Measurements from ENCODE around the gene RLBP1. TPM values are rescaled to one million over a fixed set of nuclear protein-coding genes. Genes with fewer than 3 reads are reported as not detected.

Gene RLBP1
- total and polyA plus RNA-seq, 9 donors, result not detected

DNA sequence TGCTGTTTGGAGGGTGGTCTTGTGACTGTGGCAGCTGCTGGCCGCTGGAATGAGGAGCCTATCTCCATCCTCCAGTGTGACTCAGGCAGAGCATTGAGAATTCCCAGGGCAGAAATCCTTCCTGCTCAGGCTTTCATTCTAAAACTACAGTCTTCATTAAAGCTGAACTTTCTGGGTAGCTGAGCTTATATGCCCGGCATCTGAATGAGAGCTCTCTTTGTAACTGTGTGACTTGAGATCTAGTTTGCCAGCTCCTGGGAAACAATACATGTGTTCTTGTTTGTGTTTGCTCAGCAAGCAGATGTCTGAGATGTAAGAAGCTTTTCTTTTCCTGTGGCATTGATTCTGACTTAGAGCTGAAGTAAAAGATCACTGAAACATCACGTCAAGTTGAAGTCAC lies 22.4 kb downstream of the RLBP1 start:
- 60 to 80% (median 62%) methylated on average over 3 of the region's 3 CpGs for WGBS, 3 donors
- H3K4me3 ChIP-seq, result no peak overlapping the region
- no peak overlapping the region for H3K27ac ChIP-seq

DNA sequence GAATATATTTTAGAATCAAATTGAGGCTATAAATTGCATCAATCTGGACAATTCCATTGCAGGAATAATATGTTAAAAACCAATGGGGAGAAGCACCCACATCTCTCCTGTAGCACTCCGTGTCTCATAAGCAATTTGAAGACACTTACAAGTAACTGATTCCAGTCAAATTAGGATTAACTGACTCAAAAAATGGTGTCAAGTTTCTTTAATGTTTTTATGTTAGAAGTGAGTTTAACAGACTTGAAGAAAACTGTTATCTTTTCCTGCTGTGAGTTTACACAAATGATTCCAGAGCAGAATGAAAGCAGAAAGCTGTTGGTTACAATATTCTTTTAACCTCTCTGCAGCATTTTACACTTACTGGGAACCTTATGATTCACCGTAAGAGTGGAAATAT lies 23.2 kb downstream of the RLBP1 start:
- Histone ChIP-seq H3K4me1 (ENCODE audit: insufficient read depth) (no peaks in the 10 kb centered on the region), H3K27ac (no peak overlapping the region), H3K9me3 (no peaks in the 10 kb centered on the region), H3K27me3 (no peaks in the 10 kb centered on the region), H3K4me3 (no peak overlapping the region), H3K36me3 (no peaks in the 10 kb centered on the region)
- TF ChIP-seq EP300 (IDR thresholded peaks at IDR 0.05), result no peak
- TF ChIP-seq CTCF (IDR thresholded peaks at IDR 0.05), result no peak
- no peak for TF ChIP-seq POLR2A (IDR thresholded peaks at IDR 0.05)
- DNase-seq, result no peak
- 15 to 53% (median 37%) methylated on average over 2 of the region's 2 CpGs for WGBS, 3 donors
- intact Hi-C loops (cut with DNase I), result no loop called here

More for the DNA sequence above, 22.4 kb downstream of the RLBP1 start:
- no peaks in the 10 kb centered on the region for H3K36me3 ChIP-seq
- DNase-seq, result no peak
- TF ChIP-seq EP300 (IDR thresholded peaks at IDR 0.05), result no peak
- no peak for TF ChIP-seq POLR2A (IDR thresholded peaks at IDR 0.05)
- H3K9me3 ChIP-seq, result no peaks in the 10 kb centered on the region
- H3K27me3 ChIP-seq, result no peaks in the 10 kb centered on the region
- H3K4me1 ChIP-seq (ENCODE audit: insufficient read depth), result no peaks in the 10 kb centered on the region
- intact Hi-C loops (cut with DNase I), result no loop called here

DNA sequence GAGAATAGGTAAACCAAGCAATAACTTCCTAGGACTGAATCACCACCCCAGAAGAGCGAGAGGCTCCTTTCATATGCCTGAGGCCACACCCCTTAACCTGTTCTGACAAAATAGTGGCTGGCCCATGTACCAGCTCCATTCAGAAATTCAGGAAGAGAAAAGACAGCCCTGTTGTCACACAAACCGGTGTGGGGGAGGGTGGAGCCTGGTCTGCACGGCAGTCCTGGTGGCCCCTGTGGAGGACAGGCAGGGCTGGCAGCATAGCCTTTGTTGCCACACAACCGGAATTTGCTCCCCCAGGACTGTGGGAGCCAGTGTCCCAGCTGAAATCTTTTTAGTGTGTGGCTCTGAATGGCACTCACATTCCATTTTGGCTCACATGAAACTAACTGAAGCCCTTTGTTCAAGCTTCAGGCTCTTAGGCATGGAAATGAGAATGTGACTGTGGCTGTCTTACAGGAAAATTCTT lies 23.8 kb downstream of the RLBP1 start:
- DNase-seq, result no peak
- TF ChIP-seq POLR2A (IDR thresholded peaks at IDR 0.05) (no peak), CTCF (IDR thresholded peaks at IDR 0.05) (no peak), EP300 (IDR thresholded peaks at IDR 0.05) (no peak)
- 51 to 65% (median 64%) methylated on average over 4 of the region's 4 CpGs for WGBS, 3 donors
- intact Hi-C loops (cut with DNase I), result no loop called here
- Histone ChIP-seq H3K27ac (no peak overlapping the region), H3K4me1 (ENCODE audit: insufficient read depth) (no peaks in the 10 kb centered on the region), H3K27me3 (no peaks in the 10 kb centered on the region), H3K4me3 (no peak overlapping the region), H3K36me3 (no peaks in the 10 kb centered on the region), H3K9me3 (no peaks in the 10 kb centered on the region)

DNA sequence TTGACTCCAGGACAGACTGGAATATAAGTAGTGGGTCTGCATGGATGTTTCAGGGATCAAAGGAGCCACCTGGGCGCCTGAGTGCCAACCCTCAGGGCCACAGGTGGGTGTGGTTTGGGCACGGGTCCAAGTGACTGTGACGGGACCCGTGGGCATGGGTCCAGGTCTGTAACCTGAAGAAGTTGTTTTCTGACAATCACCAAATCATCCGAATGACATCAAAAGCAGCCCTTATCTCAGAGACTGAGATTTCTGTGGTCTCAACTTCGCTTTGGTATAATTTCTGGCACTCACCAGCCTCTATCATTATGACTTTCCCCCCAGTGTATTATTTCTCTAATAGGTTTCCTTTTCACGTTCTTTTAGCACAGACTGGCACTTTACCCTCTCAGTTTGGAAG lies 24.4 kb downstream of the RLBP1 start:
- Histone ChIP-seq H3K36me3 (no peaks in the 10 kb centered on the region), H3K4me3 (no peak overlapping the region), H3K4me1 (ENCODE audit: insufficient read depth) (no peaks in the 10 kb centered on the region), H3K27ac (no peak overlapping the region), H3K27me3 (no peaks in the 10 kb centered on the region), H3K9me3 (no peaks in the 10 kb centered on the region)
- WGBS, 3 donors, result 54 to 61% (median 56%) methylated on average over 7 of the region's 7 CpGs
- DNase-seq, result no peak
- intact Hi-C loops (cut with DNase I), result no loop called here
- TF ChIP-seq CTCF (IDR thresholded peaks at IDR 0.05), result no peak
- no peak for TF ChIP-seq POLR2A (IDR thresholded peaks at IDR 0.05)
- TF ChIP-seq EP300 (IDR thresholded peaks at IDR 0.05), result no peak

DNA sequence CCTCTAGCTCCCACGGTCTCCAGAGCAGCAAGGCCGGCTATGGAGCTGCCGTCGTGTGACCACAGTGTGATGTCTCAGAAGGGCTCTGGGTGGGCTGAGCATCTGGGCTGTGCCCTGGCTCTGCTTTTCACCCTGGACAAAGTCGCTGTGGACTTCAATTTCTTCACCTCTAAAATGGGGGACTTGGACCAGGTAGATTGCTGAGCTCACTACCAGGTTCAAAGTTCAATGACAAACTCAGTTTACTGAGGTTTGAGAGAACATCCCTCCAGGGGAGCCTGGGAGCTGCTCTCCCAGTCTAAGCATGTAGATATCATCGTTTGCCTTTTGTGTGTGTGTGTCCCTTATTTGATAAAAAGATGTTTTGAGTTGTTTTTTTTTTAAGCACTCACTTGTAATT lies 25.1 kb downstream of the RLBP1 start:
- H3K4me1 ChIP-seq (ENCODE audit: insufficient read depth), result no peaks in the 10 kb centered on the region
- H3K27me3 ChIP-seq, result no peaks in the 10 kb centered on the region
- DNase-seq, result no peak
- no peaks in the 10 kb centered on the region for H3K9me3 ChIP-seq
- intact Hi-C loops (cut with DNase I), result no loop called here
- H3K36me3 ChIP-seq, result no peaks in the 10 kb centered on the region
- H3K4me3 ChIP-seq, result no peak overlapping the region
- WGBS, 3 donors, result 63 to 68% (median 66%) methylated on average over 6 of the region's 6 CpGs
- TF ChIP-seq CTCF (IDR thresholded peaks at IDR 0.05) (no peak), POLR2A (IDR thresholded peaks at IDR 0.05) (no peak), EP300 (IDR thresholded peaks at IDR 0.05) (no peak)
- H3K27ac ChIP-seq, result no peak overlapping the region

All from ovary (tissue), 9 donors.